Epithelial cell of prostate (primary cell): ENCODE results near the gene FAM47E.
A peak's percentile ranks its signal among the peaks of the same experiment; 100 is the strongest.

Experiments used
- DNase-seq: peaks from one replicate; pipeline ENCODE4 v3.0.0-alpha.2; 2011; ENCODE audit warnings: low read depth, low spot score
- H3K27ac ChIP-seq: fragments of 450-650 bp; 2 replicates; pipeline ENCODE4 v1.5.1; 2017; ENCODE audit warnings: mild to moderate bottlenecking

The FAM47E gene

DNA sequence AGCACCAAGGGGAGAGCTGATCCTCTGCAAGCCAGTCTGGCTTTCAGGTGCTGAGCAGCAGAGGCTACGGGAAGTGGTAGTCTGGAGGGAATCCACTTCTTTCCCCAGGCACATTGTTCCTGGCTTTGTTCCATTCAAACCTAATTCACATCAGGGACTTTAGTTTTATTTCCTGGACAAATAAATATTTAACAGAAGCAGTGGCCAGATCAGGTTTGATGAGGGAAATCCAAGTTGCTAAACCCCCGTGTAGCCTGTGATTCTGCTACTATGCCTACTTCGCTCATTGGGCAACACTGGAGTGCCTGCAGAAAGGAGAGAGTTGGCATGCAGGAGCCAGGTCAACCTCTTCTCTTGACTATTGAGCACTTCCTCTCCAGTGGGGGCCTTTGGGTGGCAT is 41.2 kb downstream of the FAM47E start:
- no peak for DNase-seq
- no peak overlapping the region for H3K27ac ChIP-seq

DNA sequence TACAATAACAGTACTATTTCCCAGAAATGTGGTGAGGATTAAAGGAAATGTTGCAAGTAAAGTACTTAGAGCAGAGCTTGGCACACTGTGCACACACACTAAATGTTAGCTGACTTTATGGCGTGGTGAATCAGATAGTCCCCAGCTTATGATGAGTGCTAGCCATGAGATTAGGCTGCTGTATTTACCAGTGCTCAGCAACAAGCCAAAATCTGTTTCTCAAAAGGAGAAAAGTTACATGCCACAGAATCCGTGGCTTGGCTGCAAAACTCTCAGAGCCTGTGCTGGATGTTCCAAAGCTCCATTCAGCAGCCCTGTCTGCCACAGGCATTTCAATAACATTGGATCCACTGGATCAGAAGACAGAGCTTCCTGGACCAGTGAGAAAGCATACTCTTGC is 42.3 kb downstream of the FAM47E start:
- H3K27ac ChIP-seq: no peak overlapping the region
- DNase-seq: no peak

DNA sequence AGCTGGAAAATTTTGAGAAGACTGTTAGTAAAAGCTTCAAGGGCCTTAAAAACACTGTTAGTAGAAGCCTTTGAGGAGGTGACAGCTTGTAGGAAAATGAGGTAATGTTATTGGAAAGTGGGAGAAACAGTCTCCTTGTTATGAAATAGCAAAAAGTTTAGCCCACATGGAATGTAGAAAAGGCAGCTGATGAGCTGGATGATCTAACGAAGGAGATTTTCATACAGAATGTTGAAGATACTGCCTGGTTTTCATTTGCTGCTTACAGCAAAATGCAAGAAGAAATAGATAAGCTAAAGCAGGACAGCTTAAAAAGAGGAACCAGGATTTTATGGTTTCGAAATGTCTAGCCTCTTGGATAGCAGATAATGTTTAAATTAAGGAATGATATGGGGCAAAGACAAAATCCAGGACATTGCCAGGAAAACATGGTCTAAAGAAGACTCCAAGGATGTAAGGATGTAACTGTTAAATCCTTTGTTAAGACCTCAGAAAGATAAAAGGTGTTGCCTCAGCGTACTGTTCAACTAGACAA is 44.8 kb downstream of the FAM47E start:
- H3K27ac ChIP-seq: no peak overlapping the region
- DNase-seq: no peak

DNA sequence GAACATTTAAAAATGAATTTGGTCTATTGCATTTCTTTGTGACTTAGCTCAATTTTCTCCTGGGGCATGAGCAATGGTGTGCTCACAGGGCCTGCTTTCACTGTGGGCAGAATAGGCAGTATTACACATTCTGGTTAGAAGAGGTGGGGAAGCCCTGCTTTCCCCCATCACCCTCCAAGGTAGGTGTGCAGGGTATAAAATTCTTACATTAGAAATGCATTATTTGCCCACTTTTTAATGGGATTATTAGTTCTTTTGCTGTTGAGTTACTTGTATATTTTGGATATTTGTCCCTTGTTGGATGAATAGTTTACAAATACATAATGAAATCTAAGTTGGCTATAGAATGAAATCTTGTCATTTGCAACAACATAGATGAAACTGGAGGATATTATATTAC is 46.7 kb downstream of the FAM47E start:
- no peak overlapping the region for H3K27ac ChIP-seq
- no peak for DNase-seq

DNA sequence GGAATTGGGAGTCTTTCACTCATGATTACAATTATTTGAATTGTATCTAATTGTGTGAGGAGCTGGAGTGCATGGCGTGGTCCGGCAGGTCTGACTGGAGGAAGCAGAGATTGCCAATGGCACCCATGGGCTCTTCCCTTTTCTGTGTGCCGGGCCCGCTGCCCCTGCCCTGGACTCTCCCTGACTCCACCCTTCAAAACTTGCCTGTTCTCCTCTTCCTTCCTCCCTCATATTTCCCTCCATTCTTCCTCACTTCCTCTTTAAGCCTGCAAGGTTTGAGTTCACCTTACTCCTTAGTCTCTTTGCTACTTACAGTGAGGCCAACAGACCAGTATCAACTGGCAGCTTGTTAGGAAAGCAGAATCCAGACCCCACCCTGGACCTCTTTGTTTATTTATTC is 48.5 kb downstream of the FAM47E start:
- DNase-seq: no peak
- no peak overlapping the region for H3K27ac ChIP-seq

DNA sequence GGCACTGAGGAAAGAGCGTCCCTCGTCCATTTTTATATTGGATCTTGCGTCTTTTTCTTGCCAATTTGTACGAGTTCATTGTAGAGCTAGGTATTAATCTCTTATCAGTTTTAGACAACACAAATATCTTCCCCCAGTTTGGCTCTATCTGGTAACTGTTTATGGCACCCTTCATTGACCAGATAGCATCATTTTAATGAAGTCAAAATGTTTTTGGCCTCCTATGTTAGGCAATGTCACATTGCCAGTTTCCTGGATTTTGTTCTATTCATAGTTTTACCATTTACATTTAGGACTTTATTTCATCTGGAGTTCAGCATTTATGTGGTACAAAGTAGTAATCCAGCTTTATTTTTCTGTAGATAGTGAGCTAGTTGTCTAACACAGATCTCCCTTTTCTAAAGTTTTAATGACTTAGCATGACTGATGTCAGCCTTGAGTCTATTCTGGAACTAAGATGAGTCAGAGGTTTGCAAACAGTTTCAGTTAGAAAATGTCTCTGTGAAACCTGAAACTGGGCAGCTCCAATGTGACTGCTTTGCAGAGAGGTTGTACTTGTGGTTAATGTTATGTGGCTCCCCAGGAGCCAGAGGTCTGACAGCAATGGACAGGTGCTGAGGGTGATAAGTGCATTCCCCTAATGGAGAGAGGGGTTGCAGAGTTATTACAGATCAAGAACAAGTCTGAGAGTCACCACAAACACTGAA is 49.7 kb downstream of the FAM47E start:
- peak; percentile 84 for DNase-seq
- H3K27ac ChIP-seq: peak overlapping the region; percentile 56

DNA sequence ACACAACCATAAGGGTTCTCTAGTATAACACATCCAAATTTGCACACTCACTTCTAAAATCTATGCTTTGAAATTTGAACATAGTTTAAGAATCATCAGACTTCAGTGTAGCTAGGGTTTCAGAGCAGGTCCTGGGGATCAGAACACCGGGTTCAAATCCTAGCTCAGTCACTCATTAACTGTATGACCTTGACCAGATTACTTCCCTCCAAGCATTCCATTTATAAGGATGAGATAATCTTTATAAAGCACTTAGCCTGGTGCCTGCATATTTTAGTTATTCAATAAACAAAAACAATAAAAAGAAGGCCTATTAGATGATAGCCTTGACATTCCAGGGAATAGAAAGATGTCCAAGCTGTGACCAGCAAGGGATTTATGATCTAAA is 50.2 kb downstream of the FAM47E start:
- DNase-seq: no peak
- peak overlapping the region; percentile 56 for H3K27ac ChIP-seq

DNA sequence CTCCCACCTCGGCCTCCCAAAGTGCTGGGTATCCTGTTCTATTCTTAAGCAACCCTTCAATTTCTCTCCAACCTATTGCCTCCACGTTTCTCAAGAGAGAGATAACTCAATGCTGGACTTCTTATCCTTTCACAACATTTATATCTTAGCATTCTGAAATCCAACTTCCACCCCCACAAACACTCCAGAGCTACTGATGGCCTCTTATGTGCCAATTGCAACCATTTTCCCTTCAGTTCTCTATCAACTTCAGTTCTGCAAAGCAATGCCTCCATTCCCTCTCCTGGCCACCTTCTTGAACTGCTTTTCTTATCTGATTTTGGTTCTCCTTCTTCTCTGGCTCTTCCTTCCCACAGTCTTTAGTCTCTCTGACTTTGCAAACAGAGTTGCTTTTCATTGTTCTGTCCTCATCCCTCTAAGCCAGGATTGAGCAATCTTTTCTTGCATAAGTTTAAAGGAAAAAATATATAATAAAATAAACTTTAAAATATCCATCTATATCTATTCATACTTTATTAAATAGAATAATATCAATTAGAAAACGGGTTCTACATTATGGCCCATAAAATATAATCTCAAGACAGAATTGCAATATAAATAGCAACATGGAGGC is 51.4 kb downstream of the FAM47E start:
- no peak overlapping the region for H3K27ac ChIP-seq
- DNase-seq: no peak

DNA sequence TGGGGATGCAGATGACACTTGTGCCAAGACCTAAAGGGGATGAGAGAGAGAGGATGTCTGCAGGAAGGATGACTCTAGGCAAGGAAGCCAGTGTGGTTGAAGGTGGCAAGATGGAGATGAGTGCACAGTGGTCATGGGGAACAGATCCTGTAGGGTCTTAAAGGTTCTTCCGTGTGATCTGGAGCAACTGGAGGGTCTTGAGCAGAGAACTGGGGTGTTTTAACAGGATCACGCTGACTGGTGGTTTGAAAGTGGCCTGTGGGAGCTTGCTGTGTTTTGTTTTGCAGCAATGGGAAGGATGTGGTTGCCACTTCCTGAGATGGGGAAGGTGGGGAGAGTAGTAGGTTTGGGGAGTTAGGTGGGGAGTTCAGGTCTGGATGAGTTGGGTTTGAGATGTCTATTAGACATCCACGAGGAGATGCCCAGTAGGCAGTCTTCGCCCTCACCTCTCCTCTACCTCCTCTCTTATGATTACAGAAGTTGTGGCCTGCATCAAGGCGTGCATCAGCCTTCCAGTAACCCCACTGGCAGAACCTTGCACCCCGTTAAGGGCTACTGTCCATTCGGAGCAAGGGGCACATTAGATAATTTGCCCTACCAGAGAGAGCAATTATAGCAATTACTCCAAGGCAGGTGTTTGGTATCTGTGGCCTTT is 53.6 kb downstream of the FAM47E start:
- H3K27ac ChIP-seq: no peak overlapping the region
- no peak for DNase-seq

DNA sequence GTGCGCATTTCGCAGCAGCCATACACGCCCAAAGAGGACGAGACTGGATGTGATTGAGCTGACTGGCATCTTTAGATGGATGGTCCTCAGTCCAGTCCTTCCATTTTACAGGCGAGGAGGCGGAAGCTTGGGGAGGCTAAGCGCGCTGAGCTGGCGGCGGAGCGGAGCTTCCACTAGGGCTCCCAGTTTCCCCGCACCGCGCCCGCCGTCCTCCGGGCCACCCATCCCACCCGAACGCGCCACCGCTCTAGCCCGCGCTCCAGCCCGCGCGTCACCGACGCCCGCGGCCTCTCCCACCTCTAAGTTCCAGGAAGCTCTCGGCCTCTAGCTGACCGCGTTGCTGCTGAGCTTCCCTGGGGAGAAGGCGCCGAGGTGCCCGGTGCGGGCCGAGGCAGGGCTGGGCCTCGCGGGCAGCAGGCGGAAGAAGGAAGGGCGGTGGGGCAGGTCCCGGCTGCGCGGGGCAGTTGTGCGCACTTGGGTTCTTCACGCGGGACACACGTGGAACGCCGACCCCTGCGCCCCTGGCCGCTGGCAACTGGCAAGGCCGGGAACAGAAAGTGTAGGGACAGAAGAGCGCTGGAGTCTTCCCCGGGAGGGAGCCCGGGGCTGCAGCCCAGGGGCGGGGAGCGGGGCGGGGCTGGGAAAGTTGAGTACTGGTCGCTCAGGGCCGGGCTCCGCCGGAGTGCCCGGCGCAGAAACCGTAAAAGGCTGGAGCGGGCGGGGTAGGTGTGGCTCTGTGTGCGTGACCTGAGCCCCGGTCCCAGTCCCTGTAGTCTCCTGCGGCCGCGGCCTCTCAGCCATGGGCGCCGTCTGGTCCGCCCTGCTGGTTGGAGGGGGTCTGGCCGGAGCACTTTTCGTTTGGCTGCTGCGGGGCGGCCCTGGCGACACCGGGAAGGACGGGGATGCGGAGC is 54.7 kb downstream of the FAM47E start, which contains the start of gene STBD1:
Gene STBD1 (plus strand): TSS at position 763 of the 911 bp plus-strand sequence. CDS start 37 bp downstream, at position 800.
- DNase-seq: no peak
- peak within 1 kb of the TSS; percentile 73 for H3K27ac ChIP-seq

DNA sequence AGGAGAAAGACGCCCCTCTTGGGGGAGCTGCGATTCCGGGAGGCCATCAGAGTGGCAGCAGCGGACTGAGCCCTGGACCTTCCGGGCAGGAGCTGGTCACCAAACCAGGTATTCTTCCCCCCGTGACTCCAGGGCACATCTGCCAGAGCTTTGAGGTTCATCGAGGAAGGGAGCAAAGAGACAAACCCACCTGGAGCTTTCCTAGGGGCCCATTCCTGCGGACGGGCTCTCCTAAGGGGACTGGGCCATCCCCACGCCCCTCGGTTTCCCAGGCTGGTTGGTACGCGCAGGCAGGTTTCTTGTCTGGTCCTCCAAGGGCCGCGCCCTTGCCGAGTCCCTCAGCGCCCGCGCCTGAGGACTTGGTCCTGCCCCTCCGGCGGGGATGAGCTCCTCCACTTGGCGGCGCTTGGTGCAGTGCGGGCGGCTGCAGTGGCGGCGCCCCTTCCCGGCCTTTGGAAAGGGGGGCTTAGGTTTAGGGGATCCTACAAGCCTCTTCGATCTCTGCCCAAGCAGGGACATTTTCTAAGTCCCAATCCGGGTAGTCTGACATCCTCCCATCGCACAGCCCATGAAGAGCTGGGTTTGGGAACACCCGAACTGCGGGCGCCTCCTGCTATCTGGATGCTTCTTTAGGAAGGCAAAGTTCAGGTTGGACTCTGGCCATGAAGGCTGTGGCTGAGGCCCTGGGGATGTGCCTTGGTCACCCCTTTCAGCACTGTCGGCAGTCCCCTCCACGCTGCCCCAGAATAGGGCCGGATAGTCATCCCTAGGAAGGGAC is 55.5 kb downstream of the FAM47E start:
- peak overlapping the region; percentile 73 for H3K27ac ChIP-seq
- no peak for DNase-seq

DNA sequence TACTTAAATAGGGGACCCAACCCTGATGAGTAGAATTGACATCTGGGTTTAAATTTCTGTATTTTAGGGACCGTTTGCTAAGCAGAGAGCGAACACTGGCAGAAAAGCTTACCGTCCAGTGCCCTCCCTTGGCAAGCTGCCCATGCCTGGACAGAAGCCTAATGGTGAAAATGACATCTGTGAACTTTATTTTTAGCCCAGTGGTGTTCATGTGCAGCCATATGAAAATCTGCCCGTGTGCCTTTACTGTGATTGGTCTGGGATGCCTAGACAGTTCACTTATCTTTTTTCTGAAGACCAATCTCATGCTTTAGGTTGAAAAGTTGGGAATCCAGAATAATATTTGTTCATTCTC is 56.1 kb downstream of the FAM47E start:
- no peak for DNase-seq

DNA sequence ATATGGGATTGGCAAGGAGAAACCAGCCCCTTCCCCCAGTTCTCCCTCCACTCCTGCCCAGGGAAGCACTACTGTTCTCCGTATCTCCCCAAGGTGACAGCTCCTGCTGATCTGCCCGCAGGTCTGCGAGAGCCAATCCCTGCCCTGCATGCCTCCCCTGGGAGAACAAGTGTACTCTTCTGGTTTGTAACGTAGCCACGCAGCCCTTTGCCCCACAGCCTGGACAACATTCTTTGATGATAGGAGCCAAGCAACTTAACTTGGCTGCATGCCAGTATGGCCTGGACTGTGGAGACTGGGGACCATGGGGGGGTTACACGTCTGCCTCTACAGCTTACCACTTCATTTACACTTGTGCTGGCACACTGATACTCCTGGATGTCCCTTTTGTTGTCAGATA is 57.0 kb downstream of the FAM47E start:
- H3K27ac ChIP-seq: no peak overlapping the region

More for the DNA sequence above, 56.1 kb downstream of the FAM47E start:
- no peak overlapping the region for H3K27ac ChIP-seq

DNA sequence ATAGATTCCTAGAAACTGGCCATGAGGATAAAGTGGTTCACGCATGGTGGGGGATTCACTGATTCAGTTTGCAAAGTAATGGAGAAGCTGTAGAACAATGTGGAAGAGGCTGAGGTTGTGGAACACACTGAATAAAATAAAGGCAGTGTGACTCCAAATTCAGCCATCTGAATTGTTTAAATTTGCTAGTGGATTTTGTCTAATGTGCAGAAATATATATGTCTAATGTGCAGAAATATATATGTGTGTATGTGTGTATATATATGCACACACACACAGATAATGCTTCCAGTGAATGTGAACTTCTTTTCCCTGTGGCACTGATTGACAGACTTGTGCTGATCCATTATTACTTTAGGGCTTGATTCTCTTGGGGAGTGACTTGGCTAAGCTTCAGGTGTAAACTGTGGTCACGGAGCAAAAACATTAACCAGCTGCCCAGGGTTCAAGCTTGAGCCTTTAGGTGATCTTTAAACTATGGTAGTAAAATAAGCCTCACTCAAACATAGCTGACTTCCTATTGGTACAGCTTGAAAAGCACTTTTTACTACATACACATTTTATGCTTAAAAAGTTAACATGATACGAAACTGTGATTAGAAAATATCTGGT is 58.5 kb downstream of the FAM47E start:
- DNase-seq: no peak
- H3K27ac ChIP-seq: no peak overlapping the region

More for the DNA sequence above, 57.0 kb downstream of the FAM47E start:
- DNase-seq: no peak

DNA sequence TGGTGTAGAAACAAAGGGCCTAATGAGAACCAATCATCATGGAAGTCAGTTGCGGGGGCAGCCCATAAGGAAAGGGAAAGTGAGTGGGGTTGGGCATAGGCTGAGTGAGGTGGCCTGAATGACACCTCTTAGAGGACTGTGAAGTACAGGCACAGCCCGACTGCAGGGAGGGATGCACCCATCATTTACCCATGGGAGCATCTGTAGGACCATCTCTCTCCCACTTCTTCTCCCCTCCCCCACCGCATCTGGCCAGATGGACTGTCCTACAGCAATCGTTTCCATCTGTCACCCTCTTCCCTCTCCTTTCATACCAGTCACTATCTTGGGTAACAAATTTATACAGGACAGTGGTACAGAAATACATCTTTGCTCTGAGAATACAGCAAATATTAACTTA is 59.2 kb downstream of the FAM47E start:
- no peak for DNase-seq
- H3K27ac ChIP-seq: no peak overlapping the region

DNA sequence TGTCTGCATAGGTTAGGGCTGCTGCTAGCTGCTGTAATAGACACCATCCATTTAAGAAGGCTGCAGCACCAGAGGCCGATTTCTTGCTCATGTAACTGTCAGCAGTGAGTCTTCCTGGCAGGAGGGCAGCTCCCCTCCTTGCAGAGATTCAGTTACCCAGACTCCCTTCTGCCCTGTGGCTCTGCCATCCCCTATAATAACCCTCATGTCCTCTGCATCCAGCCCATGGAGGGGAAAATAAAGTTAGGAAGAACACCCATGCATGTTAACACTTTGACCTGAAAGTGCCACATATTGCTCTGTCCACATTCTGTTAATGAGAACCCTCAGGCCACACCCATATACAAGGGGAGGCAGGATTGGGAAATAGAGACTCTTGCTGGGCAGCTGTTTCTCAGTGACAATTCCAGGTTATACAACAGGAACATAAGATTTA is 60.4 kb downstream of the FAM47E start:
- no peak for DNase-seq
- H3K27ac ChIP-seq: no peak overlapping the region

DNA sequence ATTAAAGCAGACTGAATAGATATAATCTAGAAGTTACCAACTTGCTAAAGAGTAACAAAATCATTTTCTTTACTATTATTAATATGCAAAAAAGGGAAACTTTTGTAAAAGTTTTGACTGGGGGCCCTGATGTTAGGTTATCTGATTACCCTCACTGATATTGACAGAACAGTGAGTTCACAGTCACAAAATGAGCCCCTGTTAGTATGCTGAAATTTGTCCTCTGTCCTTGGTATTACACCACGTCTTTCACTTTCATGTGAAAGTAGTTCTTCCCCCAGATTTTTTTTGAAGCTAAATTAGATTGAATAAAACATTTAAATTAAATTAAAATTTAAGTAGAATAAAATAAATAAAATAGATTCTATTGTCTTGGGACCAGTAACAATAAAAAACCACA is 60.9 kb downstream of the FAM47E start:
- H3K27ac ChIP-seq: no peak overlapping the region
- DNase-seq: no peak

DNA sequence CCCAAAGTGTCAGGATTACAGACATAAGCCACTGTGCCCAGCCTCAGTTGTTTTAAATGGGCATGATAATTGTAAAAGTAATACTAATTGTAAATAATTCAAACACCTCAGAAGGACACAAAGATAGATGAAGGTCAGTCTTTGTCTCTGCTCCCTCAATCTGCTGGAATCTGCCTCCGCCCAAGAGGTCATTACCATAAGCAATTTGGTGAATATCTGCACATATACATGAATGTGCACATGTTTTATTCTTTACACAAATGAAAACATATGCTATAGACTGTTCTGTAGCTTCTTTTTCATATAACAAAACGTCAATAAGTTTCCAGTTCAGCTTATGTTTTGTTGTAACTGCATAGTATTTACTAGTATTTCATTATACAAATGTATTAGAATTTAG is 62.0 kb downstream of the FAM47E start:
- no peak for DNase-seq
- no peak overlapping the region for H3K27ac ChIP-seq

DNA sequence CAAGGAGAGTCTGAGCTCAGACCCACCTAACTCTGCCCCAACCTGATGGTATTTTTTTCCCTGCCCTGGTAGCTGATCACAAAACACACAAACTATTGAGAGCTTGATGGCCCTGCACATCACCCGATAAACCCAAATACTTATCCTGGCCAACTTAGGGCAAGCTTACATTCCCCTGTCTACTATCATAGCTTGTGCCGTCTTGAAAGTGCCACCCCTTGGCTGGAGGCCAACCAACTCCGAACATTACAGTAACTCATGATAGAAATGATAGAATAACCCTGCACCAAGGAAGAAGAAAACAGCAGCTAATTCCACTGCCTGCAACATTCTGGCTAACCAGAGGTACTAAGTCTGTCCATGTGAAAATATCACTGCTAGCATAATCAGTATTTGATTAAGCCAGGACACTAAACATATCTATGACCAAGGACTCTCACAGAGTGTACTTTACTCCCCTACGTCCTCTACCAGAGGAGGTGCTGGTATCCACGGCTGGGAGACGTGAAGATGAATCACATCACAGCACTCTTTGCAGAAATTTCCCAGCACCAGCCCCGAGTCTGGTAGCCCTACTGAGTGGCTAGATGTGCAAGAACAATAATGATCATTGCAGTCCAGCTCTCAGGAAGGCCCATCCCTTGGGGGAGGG is 63.9 kb downstream of the FAM47E start:
- DNase-seq: no peak

More for the DNA sequence above, 63.9 kb downstream of the FAM47E start:
- no peak overlapping the region for H3K27ac ChIP-seq
